H1 (cell line): ENCODE measurements around the gene RINT1. TPM values are rescaled to one million over a fixed set of nuclear protein-coding genes. Genes with fewer than 3 reads are reported as not detected.

ENCODE experiments used
- CTCF ChIA-PET: fragments of 300-600 bp; sonication (Branson Sonifier 250); formaldehyde crosslinking; loops from one replicate; lab custom pipeline; 2021; ENCODE audit not compliant: partially characterized antibody; lab: Charles Lee
- POLR2A ChIA-PET: fragments of 300-600 bp; sonication (Branson Sonifier 250); formaldehyde crosslinking; loops from one replicate; lab custom pipeline; 2021; ENCODE audit warnings: inconsistent platforms; ENCODE audit not compliant: partially characterized antibody; lab: Charles Lee
- DNase-seq, 2 experiments: peaks; one replicate each; pipeline versions ENCODE4 v3.0.0 to v3.0.0-alpha.2; 2010 to 2022; ENCODE audit warnings: low spot score in 2 of 2, low read depth in 1 of 2, mixed read lengths in 1 of 2
- FAIRE-seq: peaks from 2 replicates; lab custom pipeline; 2011; peaks lifted over from hg19 to GRCh38; lab: Jason Lieb, UNC
- H2AFZ ChIP-seq: 2 replicates; pipeline ENCODE4 v1.8.1; 2012; ENCODE audit warnings: low read length, inconsistent platforms
- H2AK5ac ChIP-seq: 2 replicates; pipeline ENCODE4 v1.6.1; 2013; ENCODE audit warnings: low read depth, low read length
- H2BK120ac ChIP-seq: replicated peaks from 2 replicates; pipeline ENCODE3; 2013; ENCODE audit warnings: low read depth, low read length, inconsistent platforms
- H2BK12ac ChIP-seq: 2 replicates; pipeline ENCODE4 v1.6.1; 2013; ENCODE audit warnings: low read depth, low read length
- H2BK15ac ChIP-seq: 2 replicates; pipeline ENCODE4 v1.6.1; 2013; ENCODE audit warnings: low read length
- H2BK20ac ChIP-seq: 2 replicates; pipeline ENCODE4 v1.6.1; 2013; ENCODE audit warnings: low read length
- H2BK5ac ChIP-seq: 2 replicates; pipeline ENCODE4 v1.6.1; 2013; ENCODE audit warnings: low read depth, low read length
- H3K14ac ChIP-seq: 2 replicates; pipeline ENCODE4 v1.6.1; 2013; ENCODE audit warnings: inconsistent platforms; ENCODE audit not compliant: insufficient read length
- H3K18ac ChIP-seq: 2 replicates; pipeline ENCODE4 v1.6.1; 2013; ENCODE audit warnings: low read length; ENCODE audit errors: extremely low read depth
- H3K23ac ChIP-seq: 2 replicates; pipeline ENCODE4 v1.6.1; 2013; ENCODE audit warnings: inconsistent platforms; ENCODE audit not compliant: insufficient read length
- H3K23me2 ChIP-seq: 2 replicates; pipeline ENCODE4 v1.6.1; 2013; ENCODE audit warnings: low read depth, low read length
- H3K27ac ChIP-seq: 2 replicates; pipeline ENCODE4 v1.6.1; 2011; ENCODE audit warnings: low read depth, low read length, inconsistent platforms
- H3K27me3 ChIP-seq, 4 experiments: replicated peaks in 1 of 4; 1 replicate in 1 of 4; 2 replicates in 3 of 4; pipeline versions ENCODE4 v1.6.1 to v1.8.1; 2011 to 2013; ENCODE audit warnings: low read length in 3 of 4, mild to moderate bottlenecking in 3 of 4, inconsistent platforms in 2 of 4, mixed read lengths in 2 of 4, moderate library complexity in 1 of 4; ENCODE audit not compliant: control insufficient read depth in 3 of 4, insufficient read depth in 3 of 4; ENCODE audit errors: extremely low read depth in 1 of 4
- H3K36me3 ChIP-seq, 4 experiments: 2 replicates each; pipeline versions ENCODE4 v1.6.1 to v1.8.1; 2011 to 2013; ENCODE audit warnings: mild to moderate bottlenecking in 4 of 4, low read length in 3 of 4, moderate library complexity in 2 of 4, control low read depth in 1 of 4, inconsistent platforms in 1 of 4; ENCODE audit not compliant: insufficient read depth in 4 of 4, control insufficient read depth in 2 of 4
- H3K4ac ChIP-seq: replicated peaks from 2 replicates; pipeline ENCODE3; 2013; ENCODE audit warnings: low read length, low read depth, mixed read lengths, inconsistent platforms; ENCODE audit not compliant: insufficient read length
- H3K4me1 ChIP-seq, 4 experiments: replicated peaks in 1 of 4; 1 replicate in 1 of 4; 2 replicates in 3 of 4; pipeline versions ENCODE4 v1.6.1 to v1.8.1; 2011 to 2013; ENCODE audit warnings: low read length in 3 of 4, inconsistent platforms in 2 of 4, mixed read lengths in 1 of 4; ENCODE audit not compliant: insufficient read depth in 4 of 4, control insufficient read depth in 3 of 4
- H3K4me2 ChIP-seq, 2 experiments: 2 replicates each; pipeline versions ENCODE4 v1.6.1 to v1.8.1; 2011 to 2013; ENCODE audit warnings: low read depth in 2 of 2, low read length in 2 of 2, control low read depth in 1 of 2, inconsistent platforms in 1 of 2, mild to moderate bottlenecking in 1 of 2; ENCODE audit not compliant: insufficient read depth in 1 of 2
- H3K4me3 ChIP-seq, 4 experiments: fragments of 200-600, 300-600 bp in 1 of 4; sonication (generic), shearing (Covaris generic), sonication (Bioruptor Twin) in 1 of 4; 2 replicates each; pipeline versions ENCODE4 v1.5.1 to v1.8.1; 2011 to 2016; ENCODE audit warnings: low read length in 4 of 4, low read depth in 3 of 4, control low read depth in 2 of 4, inconsistent platforms in 2 of 4, mild to moderate bottlenecking in 2 of 4, mixed read lengths in 1 of 4, moderate library complexity in 1 of 4; ENCODE audit not compliant: insufficient read depth in 2 of 4; ENCODE audit errors: extremely low read depth in 1 of 4
- H3K56ac ChIP-seq: replicated peaks from 2 replicates; pipeline ENCODE3; 2013; ENCODE audit warnings: low read depth, mild to moderate bottlenecking, mixed read lengths, low read length, inconsistent platforms; ENCODE audit not compliant: insufficient read length
- H3K79me1 ChIP-seq: 2 replicates; pipeline ENCODE4 v1.6.1; 2013; ENCODE audit warnings: low read depth, low read length, control low read depth
- H3K79me2 ChIP-seq, 2 experiments: 2 replicates each; pipeline versions ENCODE4 v1.6.1 to v1.8.1; 2012 to 2013; ENCODE audit warnings: low read length in 2 of 2, mild to moderate bottlenecking in 2 of 2, inconsistent platforms in 1 of 2; ENCODE audit not compliant: insufficient read depth in 2 of 2, control insufficient read depth in 1 of 2
- H3K9ac ChIP-seq, 4 experiments: replicated peaks in 1 of 4; 1 replicate in 1 of 4; 2 replicates in 3 of 4; pipeline versions ENCODE4 v1.6.1 to v1.8.1; 2011 to 2013; ENCODE audit warnings: low read depth in 3 of 4, low read length in 3 of 4, control low read depth in 2 of 4, mild to moderate bottlenecking in 2 of 4, moderate library complexity in 2 of 4, inconsistent platforms in 1 of 4; ENCODE audit errors: extremely low read depth in 1 of 4
- H3K9me3 ChIP-seq, 2 experiments: 2 replicates each; pipeline versions ENCODE4 v1.6.1 to v1.8.1; 2012 to 2013; ENCODE audit warnings: mild to moderate bottlenecking in 2 of 2, moderate library complexity in 2 of 2, control low read depth in 1 of 2, inconsistent platforms in 1 of 2, low read depth in 1 of 2, low read length in 1 of 2, mixed read lengths in 1 of 2; ENCODE audit not compliant: insufficient read depth in 2 of 2
- H4K20me1 ChIP-seq, 2 experiments: replicated peaks in 1 of 2; 2 replicates each; pipeline versions ENCODE3 to v1.8.1; 2011 to 2013; ENCODE audit warnings: inconsistent platforms in 2 of 2, low read length in 2 of 2, mild to moderate bottlenecking in 1 of 2; ENCODE audit not compliant: insufficient read depth in 2 of 2, control insufficient read depth in 1 of 2
- H4K5ac ChIP-seq: 2 replicates; pipeline ENCODE4 v1.6.1; 2013; ENCODE audit warnings: low read length, low read depth, mixed read lengths, inconsistent platforms; ENCODE audit not compliant: insufficient read length
- H4K8ac ChIP-seq: 2 replicates; pipeline ENCODE4 v1.8.0; 2013; ENCODE audit warnings: mild to moderate bottlenecking, moderate library complexity, low read length, inconsistent platforms; ENCODE audit not compliant: insufficient read depth; ENCODE audit errors: extremely low read depth
- H4K91ac ChIP-seq: replicated peaks from 2 replicates; pipeline ENCODE3; 2013; ENCODE audit warnings: low read length, mixed read lengths, inconsistent platforms; ENCODE audit not compliant: insufficient read length
- E2F6 ChIP-seq: IDR thresholded peaks from 2 replicates; pipeline ENCODE4 v1.6.1; 2012; ENCODE audit warnings: inconsistent platforms
- EP300 ChIP-seq, 2 experiments: IDR thresholded peaks; 1 replicate in 1 of 2; 2 replicates in 1 of 2; pipeline ENCODE4 v1.6.1; 2011 to 2012; ENCODE audit warnings: low read depth in 2 of 2, low read length in 2 of 2, mild to moderate bottlenecking in 2 of 2, borderline replicate concordance in 1 of 2, inconsistent platforms in 1 of 2, moderate library complexity in 1 of 2
- GTF2F1 ChIP-seq: IDR thresholded peaks from 2 replicates; pipeline ENCODE4 v1.6.1; 2012; ENCODE audit warnings: low read depth, low read length, improper control_type of control experiment, borderline replicate concordance
- RFX5 ChIP-seq: IDR thresholded peaks from 2 replicates; pipeline ENCODE4 v1.6.1; 2011; ENCODE audit warnings: low read depth, low read length, improper control_type of control experiment, borderline replicate concordance
- TEAD4 ChIP-seq: IDR thresholded peaks from 2 replicates; pipeline ENCODE4 v1.6.1; 2012; ENCODE audit warnings: low read depth, low read length, inconsistent platforms, mixed read lengths
- WGBS, 2 experiments: shearing (Covaris generic) in 1 of 2; methylation state at CpG; one replicate each; pipeline versions ENCODE4 v1.1.6 to v1.1.7; 2013 to 2015; ENCODE audit warnings: low lambda C conversion rate in 2 of 2, mixed read lengths in 2 of 2, inconsistent platforms in 1 of 2, low coverage in 1 of 2, missing lambda C conversion rate in 1 of 2; ENCODE audit not compliant: insufficient replicate concordance in 2 of 2, insufficient coverage in 1 of 2, insufficient read length in 1 of 2; ENCODE audit errors: extremely low coverage in 1 of 2, missing lambda C conversion rate in 1 of 2; 5-methylcytosine and 5-hydroxymethylcytosine counted together
- polyA plus RNA-seq, 7 experiments: library from polyadenylated mRNA; depleted of rRNA in 3 of 7; stranded (reverse) in 5 of 7; unstranded in 2 of 7; fragments of >200 nt in 5 of 7; fragments of 200-250 nt in 2 of 7; gene quantifications; 1 replicate in 5 of 7; 2 replicates in 1 of 7; 4 replicates in 1 of 7; pipeline versions ENCODE4 v1.2.1 to v1.2.3, GENCODE V29; 2011 to 2013; ENCODE audit warnings: missing spikeins in 2 of 7, mixed read lengths in 2 of 7
- total RNA-seq: library from RNA; stranded (reverse); fragmentation: NEBNext Ultra II Directional; extraction: Animal tissue kit (Norgen Biotek cat#: 25700); gene quantifications from 2 replicates; pipeline ENCODE4 v1.2.1, GENCODE V29; 2021

The RINT1 gene
- total and polyA plus RNA-seq, 2 of the 8 experiments (the other 6 are each of a cell fraction or from before 2014, with no cell fraction given): 7.8 to 21.8 TPM

GRCh38 chr7:105512926-105513526 lies 19.0 kb upstream of the RINT1 start:
- no peak overlapping the region for H4K8ac ChIP-seq
- DNase-seq (no peak), FAIRE-seq (no peak)
- H3K9me3 ChIP-seq: no peaks in the 10 kb centered on the region
- H3K9ac ChIP-seq: no peak overlapping the region
- no peak overlapping the region for H3K4me3 ChIP-seq
- no peak for TF ChIP-seq TEAD4
- TF ChIP-seq RFX5: no peak
- no peak for TF ChIP-seq GTF2F1
- TF ChIP-seq EP300 (IDR thresholded peaks at IDR 0.05; ENCODE audit: borderline replicate concordance in 1 of 2, low read depth in 2 of 2, low read length in 2 of 2): no peak
- TF ChIP-seq E2F6: no peak
- no peak overlapping the region for H2AK5ac ChIP-seq
- H3K79me1 ChIP-seq: peaks cover 13% of the 10 kb centered on the region
- no peak overlapping the region for H2BK15ac ChIP-seq
- H3K79me2 ChIP-seq: peaks cover 14 to 80% of the 10 kb centered on the region in 2 experiments
- H2BK20ac ChIP-seq: no peak overlapping the region
- H3K4me2 ChIP-seq: no peak overlapping the region
- no peak overlapping the region for H2BK120ac ChIP-seq
- H3K23ac ChIP-seq: no peak overlapping the region
- no peak overlapping the region for H4K5ac ChIP-seq
- no peak overlapping the region for H3K18ac ChIP-seq
- peaks cover 6 to 13% of the 10 kb centered on the region in 2 experiments for H4K20me1 ChIP-seq
- no peak overlapping the region for H3K14ac ChIP-seq
- H3K23me2 ChIP-seq: no peaks in the 10 kb centered on the region; the same call in 1 of the 2 replicates
- H3K56ac ChIP-seq: no peak overlapping the region
- no peak overlapping the region for H3K27ac ChIP-seq
- no peaks in the 10 kb centered on the region for H3K4me1 ChIP-seq
- WGBS, 2 experiments: 72% methylated on average over 4 of the region's 4 CpGs; no CpG with 5 or more reads in 1 of the 2 experiments
- no peak overlapping the region for H3K4ac ChIP-seq
- H4K91ac ChIP-seq: no peak overlapping the region
- peaks cover 0 to 13% (median 5%) of the 10 kb centered on the region in 4 experiments; a peak in 6 of 8 replicates for H3K36me3 ChIP-seq
- H3K27me3 ChIP-seq: no peaks in the 10 kb centered on the region
- H2BK5ac ChIP-seq: no peak overlapping the region
- no peak overlapping the region for H2BK12ac ChIP-seq
- H2AFZ ChIP-seq: no peak overlapping the region
- ChIA-PET POLR2A (interaction anchor here (1.0 to 2.9 kb wide), 4 partner anchors 8 to 19 kb away, joined by 3 to 7 read pairs (median 4); partner anchors contain the start of gene RINT1), CTCF (interaction anchor here (0.8 to 1.3 kb wide), 2 partner anchors 18 to 144 kb away, joined by 3 to 4 read pairs; partner anchors contain the start of gene RINT1)
